IMR-90 (cell line): ENCODE results near the gene TGFBI. TPM values are rescaled to one million over a fixed set of nuclear protein-coding genes. Genes with fewer than 3 reads are reported as not detected.

Source experiments
- ATAC-seq: fragments of 200-7000 bp; cut with Tn5 transposase; 2 replicates; pipeline ENCODE4 v1.9.1; 2020; ENCODE audit warnings: low read depth, mild to moderate bottlenecking, moderate library complexity
- BruUV-seq: library from RNA; stranded (reverse); fragments of 400-500 nt; replicated peaks from 2 replicates; lab custom pipeline; 2021; lab: Mats Ljungman, UMichigan
- CTCF ChIA-PET: fragments of 300-600 bp; formaldehyde crosslinking; extraction: SDS; loops from one replicate; lab custom pipeline; 2021; ENCODE audit warnings: antibody characterized with exemption; lab: Yijun Ruan, JAX
- POLR2A ChIA-PET: fragments of 300-600 bp; sonication (Branson Sonifier 250); formaldehyde crosslinking; loops from one replicate; lab custom pipeline; 2022; ENCODE audit warnings: antibody characterized with exemption; ENCODE audit not compliant: unreplicated experiment; lab: Charles Lee
- DNase-seq: peaks from one replicate; pipeline ENCODE4 v3.0.0; 2013
- H2AFZ ChIP-seq: replicated peaks from 2 replicates; pipeline ENCODE3; 2013; ENCODE audit warnings: low read length, mild to moderate bottlenecking; ENCODE audit not compliant: poor library complexity
- H2AK5ac ChIP-seq: 2 replicates; pipeline ENCODE4 v1.6.1; 2013; ENCODE audit warnings: low read depth, low read length, inconsistent platforms
- H2AK9ac ChIP-seq: replicated peaks from 2 replicates; pipeline ENCODE3; 2013; ENCODE audit warnings: mild to moderate bottlenecking, low read depth, low read length, moderate library complexity; ENCODE audit not compliant: poor library complexity
- H2BK120ac ChIP-seq: 2 replicates; pipeline ENCODE4 v1.6.1; 2013; ENCODE audit warnings: low read depth, low read length, inconsistent platforms
- H2BK15ac ChIP-seq: 3 replicates; pipeline ENCODE4 v1.6.1; 2013; ENCODE audit warnings: low read depth, low read length, inconsistent platforms
- H2BK20ac ChIP-seq: 2 replicates; pipeline ENCODE4 v1.6.1; 2013; ENCODE audit warnings: low read depth, mild to moderate bottlenecking, inconsistent platforms, low read length, moderate library complexity
- H2BK5ac ChIP-seq: 2 replicates; pipeline ENCODE4 v1.6.1; 2013; ENCODE audit warnings: mild to moderate bottlenecking, low read depth, low read length, inconsistent platforms; ENCODE audit not compliant: poor library complexity, severe bottlenecking
- H3K14ac ChIP-seq: replicated peaks from 2 replicates; pipeline ENCODE4 v1.6.1; 2013; ENCODE audit warnings: low read depth, low read length, inconsistent platforms
- H3K18ac ChIP-seq: 2 replicates; pipeline ENCODE4 v1.6.1; 2013; ENCODE audit warnings: low read depth, low read length, control low read depth
- H3K23ac ChIP-seq: 2 replicates; pipeline ENCODE4 v1.6.1; 2013; ENCODE audit warnings: low read depth, low read length, inconsistent platforms
- H3K27ac ChIP-seq: 2 replicates; pipeline ENCODE4 v1.5.1; 2013; ENCODE audit warnings: mild to moderate bottlenecking, control low read depth, low read length; ENCODE audit not compliant: insufficient read depth
- H3K27me3 ChIP-seq: 2 replicates; pipeline ENCODE4 v1.6.1; 2013; ENCODE audit warnings: low read length; ENCODE audit not compliant: control insufficient read depth, insufficient read depth
- H3K36me3 ChIP-seq: 2 replicates; pipeline ENCODE4 v1.6.1; 2013; ENCODE audit warnings: low read length, mixed read lengths; ENCODE audit not compliant: control insufficient read depth, insufficient read depth
- H3K4ac ChIP-seq: 2 replicates; pipeline ENCODE4 v1.6.1; 2013; ENCODE audit warnings: low read depth, low read length, inconsistent platforms
- H3K4me1 ChIP-seq: 2 replicates; pipeline ENCODE4 v1.6.1; 2013; ENCODE audit warnings: low read length, mixed read lengths; ENCODE audit not compliant: control insufficient read depth, insufficient read depth
- H3K4me2 ChIP-seq: 2 replicates; pipeline ENCODE4 v1.6.1; 2013; ENCODE audit warnings: low read depth, mild to moderate bottlenecking, control low read depth, low read length, moderate library complexity
- H3K4me3 ChIP-seq: 2 replicates; pipeline ENCODE4 v1.5.1; 2013; ENCODE audit warnings: low read depth, mild to moderate bottlenecking, control low read depth, low read length, moderate library complexity; ENCODE audit not compliant: insufficient read depth
- H3K56ac ChIP-seq: 2 replicates; pipeline ENCODE4 v1.6.1; 2013; ENCODE audit warnings: low read length, inconsistent platforms; ENCODE audit not compliant: insufficient read depth; ENCODE audit errors: extremely low read depth
- H3K79me1 ChIP-seq, 2 experiments: 2 replicates each; pipeline ENCODE4 v1.6.1; 2013; ENCODE audit warnings: low read length in 2 of 2, inconsistent platforms in 1 of 2, low read depth in 1 of 2
- H3K9ac ChIP-seq: 2 replicates; pipeline ENCODE4 v1.6.1; 2013; ENCODE audit warnings: low read depth, low read length, control low read depth
- H3K9me1 ChIP-seq: 2 replicates; pipeline ENCODE4 v1.6.1; 2013; ENCODE audit warnings: low read length, inconsistent platforms; ENCODE audit not compliant: insufficient read depth
- H3K9me3 ChIP-seq: 2 replicates; pipeline ENCODE4 v1.6.1; 2013; ENCODE audit warnings: low read length; ENCODE audit not compliant: control insufficient read depth, insufficient read depth
- H4K20me1 ChIP-seq: 2 replicates; pipeline ENCODE4 v1.6.1; 2013; ENCODE audit warnings: low read length, inconsistent platforms; ENCODE audit not compliant: insufficient read depth
- H4K5ac ChIP-seq: 2 replicates; pipeline ENCODE4 v1.6.1; 2013; ENCODE audit warnings: mild to moderate bottlenecking, low read depth, low read length, control low read depth
- H4K8ac ChIP-seq, 2 experiments: 2 replicates each; pipeline ENCODE4 v1.6.1; 2013; ENCODE audit warnings: low read depth in 2 of 2, low read length in 2 of 2, control low read depth in 1 of 2, inconsistent platforms in 1 of 2
- H4K91ac ChIP-seq: 2 replicates; pipeline ENCODE4 v1.6.1; 2013; ENCODE audit warnings: low read depth, low read length, inconsistent platforms; ENCODE audit not compliant: insufficient read depth
- CTCF ChIP-seq: conservative IDR thresholded peaks from 2 replicates; pipeline ENCODE4 v1.5.1; 2012; ENCODE audit warnings: mild to moderate bottlenecking, low read depth, low read length, improper control_type of control experiment
- FOS ChIP-seq: fragments of 150-350 bp; IDR thresholded peaks from 2 replicates; pipeline ENCODE4 v1.6.1; 2016; ENCODE audit warnings: low read depth, low read length
- MXI1 ChIP-seq: IDR thresholded peaks from 2 replicates; pipeline ENCODE4 v1.6.1; 2012; ENCODE audit warnings: low read depth, mild to moderate bottlenecking, low read length, moderate library complexity, borderline replicate concordance
- RAD21 ChIP-seq: IDR thresholded peaks from 2 replicates; pipeline ENCODE4 v1.6.1; 2012; ENCODE audit warnings: low read length, improper control_type of control experiment
- WGBS, 2 experiments: methylation state at CpG; one replicate each; pipeline versions ENCODE4 v1.1.5 to v1.1.7; 2013; ENCODE audit warnings: missing lambda C conversion rate in 2 of 2; ENCODE audit not compliant: insufficient read length in 1 of 2; ENCODE audit errors: extremely low coverage in 2 of 2; 5-methylcytosine and 5-hydroxymethylcytosine counted together
- dilution Hi-C: fragments of 300-500 bp; cut with HindIII; formaldehyde crosslinking; loops from one replicate; pipeline ENCODE4 v1.14.3; 2018; ENCODE audit warnings: low sequenced_read_pairs; ENCODE audit not compliant: unreplicated experiment
- in situ Hi-C: fragments of 300-500 bp; cut with MboI; formaldehyde crosslinking; loops from 3 replicates; pipeline ENCODE4 v1.14.3; 2019; ENCODE audit warnings: low sequenced_read_pairs, inconsistent platforms, mixed read lengths
- intact Hi-C: fragments of 100-400 bp; cut with micrococcal nuclease; formaldehyde crosslinking; loops from 2 replicates; pipeline ENCODE4 v1.10.0; 2022
- polyA plus RNA-seq, 3 experiments: library from polyadenylated mRNA; depleted of rRNA; stranded (reverse); fragments of >200 nt; gene quantifications; 2 replicates each; pipeline ENCODE4 v1.2.3, GENCODE V29; 2012; ENCODE audit warnings: low replicate concordance in 1 of 3
- total RNA-seq: library from RNA; depleted of rRNA; stranded (reverse); fragments of >200 nt; gene quantifications from 2 replicates; pipeline ENCODE4 v1.2.3, GENCODE V29; 2012

The TGFBI gene
- total and polyA plus RNA-seq, 2 of the 4 experiments (the other 2 are of a cell fraction), result 618 to 1,551 TPM

GRCh38 chr5:135996611-135997010 is 32.2 kb upstream of the TGFBI start:
- Histone ChIP-seq H2AFZ (peak overlapping the region; percentile 76), H2BK15ac (peak overlapping the region; percentile 46; the same call in 2 of the 3 replicates), H3K9ac (peak overlapping the region; percentile 20; the same call in 1 of the 2 replicates), H3K23ac (peak overlapping the region; percentile 21), H3K4me1 (peaks cover 42% of the 10 kb centered on the region), H3K36me3 (no peaks in the 10 kb centered on the region), H4K20me1 (no peaks in the 10 kb centered on the region), H3K56ac (peak overlapping the region; percentile 40), H3K4me3 (no peak overlapping the region), H3K4me2 (peak overlapping the region; percentile 26; the same call in 1 of the 2 replicates), H2BK120ac (peak overlapping the region; percentile 95), H4K5ac (peak overlapping the region; percentile 15), H3K9me1 (peaks cover 41% of the 10 kb centered on the region), H3K18ac (peak overlapping the region; percentile 43), H3K9me3 (no peaks in the 10 kb centered on the region), H3K27ac (peak overlapping the region; percentile 35), H3K27me3 (no peaks in the 10 kb centered on the region), H4K8ac (peak overlapping the region; percentile 34 to 83), H2AK9ac (peak overlapping the region; percentile 43), H4K91ac (peak overlapping the region; percentile 93), H3K79me1 (peaks cover 0 to 31% of the 10 kb centered on the region in 2 experiments; a peak in 2 of 4 replicates), H2AK5ac (peak overlapping the region; percentile 89), H3K4ac (peak overlapping the region; percentile 82), H3K14ac (peak overlapping the region; percentile 69), H2BK5ac (peak overlapping the region; percentile 92), H2BK20ac (peak overlapping the region; percentile 92)
- in situ Hi-C loops, result no loop called here
- TF ChIP-seq FOS, result peak; percentile 22; the same call in 1 of the 2 replicates
- no peak for TF ChIP-seq CTCF
- no peak for TF ChIP-seq MXI1
- TF ChIP-seq RAD21, result no peak
- WGBS, 2 experiments, result no CpG with 5 or more reads among the region's 2 CpGs
- BruUV-seq, result no TSS peak
- ChIA-PET CTCF (interaction anchor here (1.0 to 2.2 kb wide), 2 partner anchors 24 to 61 kb away, joined by 3 to 4 read pairs; no protein-coding TSS in a partner anchor), POLR2A (no interaction called here)
- ATAC-seq, result peak; percentile 5; the same call in 1 of the 2 replicates
- DNase-seq, result peak; percentile 66
- dilution Hi-C loops, result no loop called here
- intact Hi-C loops, result no loop called here
